Body of pancreas (tissue), 4 donors: Measurements from ENCODE around the gene RPTOR. TPM values are rescaled to one million over a fixed set of nuclear protein-coding genes. Genes with fewer than 3 reads are reported as not detected.

Experiments
- ATAC-seq: fragments of 150-250 bp; one replicate; pipeline ENCODE4 v1.9.1; 2016
- DNase-seq, 4 donors: peaks; one replicate each; pipeline ENCODE4 v3.0.0-alpha.2; 2019
- H3K27ac ChIP-seq, 4 donors: fragments of 200-600 bp; sonication (generic); 1 replicate in 3 of 4; 2 replicates in 1 of 4; pipeline versions ENCODE4 v1.5.1 to v1.6.1; 2016 to 2019; ENCODE audit warnings: mild to moderate bottlenecking in 1 of 4, mixed read lengths in 1 of 4, moderate library complexity in 1 of 4
- H3K27me3 ChIP-seq, 2 donors: fragments of 200-600 bp; sonication (generic); one replicate each; pipeline ENCODE4 v1.6.0; 2016; ENCODE audit warnings: mild to moderate bottlenecking in 1 of 2
- H3K36me3 ChIP-seq, 2 donors: fragments of 200-600 bp; sonication (generic); replicated peaks in 1 of 2; 2 replicates each; pipeline ENCODE4 v1.5.1; 2016; ENCODE audit warnings: low read depth in 2 of 2; ENCODE audit not compliant: insufficient read depth in 1 of 2
- H3K4me1 ChIP-seq: fragments of 200-600 bp; sonication (generic); one replicate; pipeline ENCODE4 v1.6.0; 2016
- H3K4me3 ChIP-seq, 2 donors: fragments of 200-600 bp; sonication (generic); 1 replicate in 1 of 2; 2 replicates in 1 of 2; pipeline ENCODE4 v1.5.1; 2016 to 2019
- H3K9me3 ChIP-seq, 3 donors: fragments of 200-600 bp; sonication (generic); 1 replicate in 2 of 3; 2 replicates in 1 of 3; pipeline ENCODE4 v1.5.1; 2016
- CTCF ChIP-seq, 7 experiments: fragments of 450-650 bp in 4 of 7; fragments of 200-600 bp in 3 of 7; sonication (generic) in 3 of 7; IDR thresholded peaks; one replicate each; pipeline ENCODE4 v1.5.1; 2016 to 2019; ENCODE audit warnings: antibody characterized with exemption in 7 of 7
- POLR2A ChIP-seq, 3 donors: fragments of 450-650 bp; IDR thresholded peaks; one replicate each; pipeline ENCODE4 v1.6.1; 2016; ENCODE audit warnings: antibody characterized with exemption in 3 of 3, mild to moderate bottlenecking in 2 of 3
- WGBS, 2 donors: methylation state at CpG; one replicate each; pipeline ENCODE4 v1.1.5; 2017; 5-methylcytosine and 5-hydroxymethylcytosine counted together
- intact Hi-C: fragments of 100-400 bp; cut with DNase I; formaldehyde crosslinking; loops from one replicate; pipeline ENCODE4 v1.15.1; 2023
- small RNA-seq: library from RNA; depleted of rRNA; stranded (forward); fragments of <200 nt; gene quantifications from one replicate; pipeline ENCODE3, GENCODE V24; 2016
- total RNA-seq, 2 donors: library from RNA; depleted of rRNA; stranded (reverse); fragments of >200 nt; gene quantifications; one replicate each; pipeline ENCODE4 v1.1.0, GENCODE V29; 2016

Gene RPTOR
- total RNA-seq, 2 donors from 2014 or later = 22.3 to 34.3 TPM

GRCh38 chr17:81015136-81015535 lies 470.5 kb downstream of the RPTOR start:
- intact Hi-C loops = no loop called here
- Histone ChIP-seq H3K4me3 (no peak overlapping the region), H3K27ac (no peak overlapping the region), H3K36me3 (no peaks in the 10 kb centered on the region), H3K4me1 (no peaks in the 10 kb centered on the region), H3K27me3 (no peaks in the 10 kb centered on the region), H3K9me3 (no peaks in the 10 kb centered on the region)
- 100% methylated on average over 1 of the region's 1 CpG for WGBS, 2 donors
- ATAC-seq (no peak), DNase-seq (no peak)
- no peak for TF ChIP-seq CTCF (IDR thresholded peaks at IDR 0.05)
- no peak for TF ChIP-seq POLR2A (IDR thresholded peaks at IDR 0.05)

Small RNAs within 50 kb of the gene (small RNA-seq; reads per million reads assigned to genes)
- gene AC120024.2 (not detected), gene AC120024.3 (not detected)

Other genes with a start within 250 kb of the RPTOR start
- gene ENDOV, start 129.7 kb upstream of the RPTOR start, total RNA-seq = 10 to 100 TPM in 1 of 2 donors, 1 to 10 TPM in 1; 8.3 to 17.5 TPM
- gene NPTX1, start 68.2 kb upstream of the RPTOR start, total RNA-seq = under 1 TPM in 1 of 2 donors, not detected in 1; 0.26 TPM